VCaP (cell line): ENCODE measurements around the gene PLIN4.
A peak's percentile ranks its signal among the peaks of the same experiment; 100 is the strongest.

Experiments used
- H3K27ac ChIP-seq: fragments of 450-650 bp; 2 replicates; pipeline ENCODE4 v1.5.1; 2017
- CTCF ChIP-seq: fragments of 450-650 bp; conservative IDR thresholded peaks from 2 replicates; pipeline ENCODE4 v1.5.1; 2017; ENCODE audit warnings: mild to moderate bottlenecking, moderate library complexity

The PLIN4 gene

GRCh38 chr19:4487572-4487971 lies 30.7 kb downstream of the PLIN4 start:
- no peak for TF ChIP-seq CTCF
- H3K27ac ChIP-seq, result peak overlapping the region; percentile 34; the same call in 1 of the 2 replicates

GRCh38 chr19:4483385-4483784 lies 34.9 kb downstream of the PLIN4 start:
- H3K27ac ChIP-seq, result no peak overlapping the region
- TF ChIP-seq CTCF, result no peak

- no peak for TF ChIP-seq CTCF
- H3K27ac ChIP-seq, result no peak overlapping the region
Observed at GRCh38 chr19:4482721-4483364, 35.4 kb downstream of the PLIN4 start.

- H3K27ac ChIP-seq, result no peak overlapping the region
- TF ChIP-seq CTCF, result no peak
Observed at GRCh38 chr19:4477034-4477801, 41.1 kb downstream of the PLIN4 start.

GRCh38 chr19:4474514-4475022 lies 43.7 kb downstream of the PLIN4 start:
- TF ChIP-seq CTCF, result no peak
- H3K27ac ChIP-seq, result peak overlapping the region; percentile 82

- TF ChIP-seq CTCF, result no peak
- H3K27ac ChIP-seq, result peak overlapping the region; percentile 82
Observed at GRCh38 chr19:4473763-4474513, 44.3 kb downstream of the PLIN4 start.
